PC-3 (cell line): Measurements from ENCODE around the gene EHD3. TPM values are rescaled to one million over a fixed set of nuclear protein-coding genes. Genes with fewer than 3 reads are reported as not detected.
A peak's percentile ranks its signal among the peaks of the same experiment; 100 is the strongest.

Source experiments
- ATAC-seq: fragments of 200-7000 bp; cut with Tn5 transposase; 2 replicates; pipeline ENCODE4 v1.9.1; 2020; ENCODE audit warnings: mild to moderate bottlenecking, moderate library complexity
- BruUV-seq: library from RNA; stranded (reverse); fragments of 400-500 nt; replicated peaks from 2 replicates; lab custom pipeline; 2021; lab: Mats Ljungman, UMichigan
- CTCF ChIA-PET: fragments of 300-600 bp; sonication (Branson Sonifier 250); formaldehyde crosslinking; loops from one replicate; lab custom pipeline; 2022; ENCODE audit warnings: antibody characterized with exemption; lab: Charles Lee
- POLR2A ChIA-PET: fragments of 300-600 bp; sonication (Branson Sonifier 250); formaldehyde crosslinking; loops from one replicate; lab custom pipeline; 2022; ENCODE audit warnings: antibody characterized with exemption; ENCODE audit not compliant: unreplicated experiment; lab: Charles Lee
- DNase-seq: peaks from one replicate; pipeline ENCODE4 v3.0.0-alpha.2; 2015
- H2AFZ ChIP-seq: fragments of 300-600 bp; sonication (generic); 2 replicates; pipeline ENCODE4 v1.6.0; 2016; ENCODE audit warnings: antibody characterized with exemption, low read length
- H3F3A ChIP-seq: fragments of 300-600 bp; sonication (generic); one replicate; pipeline ENCODE4 v1.6.0; 2017; ENCODE audit warnings: antibody characterized with exemption, low read length, control low read depth, mild to moderate bottlenecking; ENCODE audit not compliant: unreplicated experiment
- H3K27ac ChIP-seq: fragments of 300-600 bp; sonication (generic); 2 replicates; pipeline ENCODE4 v1.5.1; 2016; ENCODE audit warnings: mild to moderate bottlenecking, low read length
- H3K27me3 ChIP-seq: fragments of 300-600 bp; sonication (generic); 2 replicates; pipeline ENCODE4 v1.6.1; 2016; ENCODE audit warnings: low read length, mixed read lengths
- H3K36me3 ChIP-seq: fragments of 300-600 bp; sonication (generic); 2 replicates; pipeline ENCODE4 v1.6.1; 2016; ENCODE audit warnings: low read depth, mixed run types, low read length, mixed read lengths
- H3K4me1 ChIP-seq: fragments of 300-600 bp; sonication (generic); 2 replicates; pipeline ENCODE4 v1.5.1; 2016; ENCODE audit warnings: low read length; ENCODE audit not compliant: insufficient read depth
- H3K4me2 ChIP-seq: fragments of 300-600 bp; sonication (generic); 2 replicates; pipeline ENCODE4 v1.6.0; 2016; ENCODE audit warnings: low read length
- H3K4me3 ChIP-seq: fragments of 300-600 bp; sonication (generic); 2 replicates; pipeline ENCODE4 v1.5.1; 2016; ENCODE audit warnings: mild to moderate bottlenecking, low read length, mixed read lengths
- H3K79me2 ChIP-seq: fragments of 300-600 bp; sonication (generic); 2 replicates; pipeline ENCODE4 v1.6.1; 2017; ENCODE audit warnings: low read length, mixed read lengths
- H3K9ac ChIP-seq: fragments of 300-600 bp; sonication (generic); 2 replicates; pipeline ENCODE4 v1.6.0; 2016; ENCODE audit warnings: mild to moderate bottlenecking, low read length
- H3K9me2 ChIP-seq: fragments of 300-600 bp; sonication (generic); replicated peaks from 2 replicates; pipeline ENCODE4 v1.6.1; 2016; ENCODE audit warnings: mixed run types, low read length, mixed read lengths
- H3K9me3 ChIP-seq: fragments of 300-600 bp; sonication (generic); 2 replicates; pipeline ENCODE4 v1.6.1; 2016; ENCODE audit warnings: low read length, mixed read lengths
- H4K20me1 ChIP-seq: fragments of 300-600 bp; sonication (generic); 2 replicates; pipeline ENCODE4 v1.6.1; 2016; ENCODE audit warnings: low read length, mixed read lengths
- EZH2 ChIP-seq: fragments of 300-600 bp; sonication (generic); IDR thresholded peaks from one replicate; pipeline ENCODE4 v1.6.1; 2017; ENCODE audit warnings: antibody characterized with exemption, mild to moderate bottlenecking, low read length; ENCODE audit not compliant: unreplicated experiment
- EZH2phosphoT487 ChIP-seq: fragments of 300-600 bp; sonication (generic); IDR thresholded peaks from 2 replicates; pipeline ENCODE4 v1.6.1; 2018; ENCODE audit warnings: mild to moderate bottlenecking, antibody characterized with exemption, low read length, borderline replicate concordance
- intact Hi-C: fragments of 100-400 bp; cut with micrococcal nuclease; formaldehyde crosslinking; loops from 2 replicates; pipeline ENCODE4 v1.9.0; 2023
- total RNA-seq: library from RNA; depleted of rRNA; stranded (reverse); fragments of >200 nt; gene quantifications from 2 replicates; pipeline ENCODE4 v1.2.3, GENCODE V29; 2014
- TF ChIP-seq, protein P1 (sequence below): fragments of 300-600 bp; sonication (generic); conservative IDR thresholded peaks from 2 replicates; pipeline ENCODE4 v1.5.1; 2017; ENCODE audit warnings: antibody characterized with exemption, low read depth, mild to moderate bottlenecking, low read length

The EHD3 gene
- total RNA-seq, 1 experiment from 2014 or later, result 4.4 TPM

GRCh38 chr2:31213601-31214443, 20.1 kb upstream of the EHD3 start:
- Histone ChIP-seq H3K4me3 (no peak overlapping the region), H3K36me3 (no peaks in the 10 kb centered on the region), H3K27ac (peak overlapping the region; percentile 54), H3K27me3 (0 out of 2 replicates have a peak, but pooled peaks cover 5% of the 10 kb centered on the region), H4K20me1 (no peaks in the 10 kb centered on the region), H3K4me1 (peaks cover 20% of the 10 kb centered on the region), H3K4me2 (no peak overlapping the region), H3K9me2 (no peaks in the 10 kb centered on the region), H3K79me2 (no peaks in the 10 kb centered on the region), H3K9me3 (no peaks in the 10 kb centered on the region), H2AFZ (no peak overlapping the region), H3K9ac (no peak overlapping the region), H3F3A (no peaks in the 10 kb centered on the region)
- intact Hi-C loops, result no loop called here
- no peak for ATAC-seq
- TF ChIP-seq EZH2 (no peak), EZH2phosphoT487 (no peak)
- TF ChIP-seq, protein P1, sequence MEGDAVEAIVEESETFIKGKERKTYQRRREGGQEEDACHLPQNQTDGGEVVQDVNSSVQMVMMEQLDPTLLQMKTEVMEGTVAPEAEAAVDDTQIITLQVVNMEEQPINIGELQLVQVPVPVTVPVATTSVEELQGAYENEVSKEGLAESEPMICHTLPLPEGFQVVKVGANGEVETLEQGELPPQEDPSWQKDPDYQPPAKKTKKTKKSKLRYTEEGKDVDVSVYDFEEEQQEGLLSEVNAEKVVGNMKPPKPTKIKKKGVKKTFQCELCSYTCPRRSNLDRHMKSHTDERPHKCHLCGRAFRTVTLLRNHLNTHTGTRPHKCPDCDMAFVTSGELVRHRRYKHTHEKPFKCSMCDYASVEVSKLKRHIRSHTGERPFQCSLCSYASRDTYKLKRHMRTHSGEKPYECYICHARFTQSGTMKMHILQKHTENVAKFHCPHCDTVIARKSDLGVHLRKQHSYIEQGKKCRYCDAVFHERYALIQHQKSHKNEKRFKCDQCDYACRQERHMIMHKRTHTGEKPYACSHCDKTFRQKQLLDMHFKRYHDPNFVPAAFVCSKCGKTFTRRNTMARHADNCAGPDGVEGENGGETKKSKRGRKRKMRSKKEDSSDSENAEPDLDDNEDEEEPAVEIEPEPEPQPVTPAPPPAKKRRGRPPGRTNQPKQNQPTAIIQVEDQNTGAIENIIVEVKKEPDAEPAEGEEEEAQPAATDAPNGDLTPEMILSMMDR, result no peak
- CTCF ChIA-PET, result no interaction called here
- peak; percentile 64 for DNase-seq
- no TSS peak for BruUV-seq
- POLR2A ChIA-PET, result no interaction called here

DNA sequence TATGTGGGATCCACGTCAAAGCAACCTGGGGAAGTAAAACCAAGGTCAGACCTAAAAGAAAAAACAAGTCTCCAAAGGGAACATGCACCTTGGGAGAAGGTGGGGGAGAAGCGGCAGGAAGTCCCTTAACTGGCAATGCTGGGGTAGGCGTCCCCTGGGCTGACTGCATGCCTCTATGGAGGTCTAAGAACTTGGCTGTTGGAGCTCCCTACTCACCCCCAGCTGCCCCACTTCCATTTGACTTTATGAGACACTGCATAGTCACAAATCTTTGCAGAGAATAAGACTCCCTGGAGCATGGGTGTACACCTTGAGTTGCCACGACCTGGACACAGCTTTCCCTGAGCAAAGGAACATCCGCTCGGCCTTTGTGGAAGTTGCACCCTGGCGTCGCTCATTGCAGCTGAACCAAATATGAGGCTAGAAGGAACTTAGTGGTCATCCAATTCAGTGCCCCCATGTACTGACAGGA, 19.5 kb upstream of the EHD3 start:
- Histone ChIP-seq H3K79me2 (no peaks in the 10 kb centered on the region), H3K4me2 (no peak overlapping the region), H3F3A (no peaks in the 10 kb centered on the region), H2AFZ (no peak overlapping the region), H3K27me3 (peaks cover 12% of the 10 kb centered on the region; the same call in 1 of the 2 replicates), H3K4me1 (peaks cover 20% of the 10 kb centered on the region), H3K27ac (peak overlapping the region; percentile 54), H4K20me1 (no peaks in the 10 kb centered on the region), H3K4me3 (no peak overlapping the region), H3K9me3 (no peaks in the 10 kb centered on the region), H3K9ac (no peak overlapping the region), H3K9me2 (no peaks in the 10 kb centered on the region), H3K36me3 (no peaks in the 10 kb centered on the region)
- CTCF ChIA-PET, result no interaction called here
- BruUV-seq, result no TSS peak
- POLR2A ChIA-PET, result no interaction called here
- ATAC-seq (no peak), DNase-seq (no peak)
- intact Hi-C loops, result no loop called here
- TF ChIP-seq, protein P1, result no peak
- TF ChIP-seq EZH2 (no peak), EZH2phosphoT487 (no peak)

- ChIA-PET CTCF (no interaction called here), POLR2A (no interaction called here)
- Histone ChIP-seq H3K4me1 (peaks cover 20% of the 10 kb centered on the region), H3K4me2 (no peak overlapping the region), H2AFZ (no peak overlapping the region), H3K9ac (no peak overlapping the region), H3F3A (no peaks in the 10 kb centered on the region), H3K9me3 (no peaks in the 10 kb centered on the region), H3K9me2 (no peaks in the 10 kb centered on the region), H3K27ac (no peak overlapping the region), H3K36me3 (no peaks in the 10 kb centered on the region), H4K20me1 (no peaks in the 10 kb centered on the region), H3K79me2 (no peaks in the 10 kb centered on the region), H3K27me3 (peaks cover 34% of the 10 kb centered on the region), H3K4me3 (no peak overlapping the region)
- no peak for ATAC-seq
- DNase-seq, result no peak
- no TSS peak for BruUV-seq
- intact Hi-C loops, result no loop called here
- TF ChIP-seq EZH2phosphoT487 (no peak), EZH2 (no peak)
- TF ChIP-seq, protein P1, result no peak
Measured at GRCh38 chr2:31216734-31217133, 17.2 kb upstream of the EHD3 start.
